CD1c-positive myeloid dendritic cell (primary cell): ENCODE results near the gene AFF1.
A peak's percentile ranks its signal among the peaks of the same experiment; 100 is the strongest.

Experiments
- DNase-seq: peaks from one replicate; pipeline ENCODE4 v3.0.0-alpha.2; 2016; ENCODE audit errors: extremely low spot score

AFF1 gene

GRCh38 chr4:86919561-86920223 lies 15.1 kb upstream of the AFF1 start:
- DNase-seq: no peak

DNA sequence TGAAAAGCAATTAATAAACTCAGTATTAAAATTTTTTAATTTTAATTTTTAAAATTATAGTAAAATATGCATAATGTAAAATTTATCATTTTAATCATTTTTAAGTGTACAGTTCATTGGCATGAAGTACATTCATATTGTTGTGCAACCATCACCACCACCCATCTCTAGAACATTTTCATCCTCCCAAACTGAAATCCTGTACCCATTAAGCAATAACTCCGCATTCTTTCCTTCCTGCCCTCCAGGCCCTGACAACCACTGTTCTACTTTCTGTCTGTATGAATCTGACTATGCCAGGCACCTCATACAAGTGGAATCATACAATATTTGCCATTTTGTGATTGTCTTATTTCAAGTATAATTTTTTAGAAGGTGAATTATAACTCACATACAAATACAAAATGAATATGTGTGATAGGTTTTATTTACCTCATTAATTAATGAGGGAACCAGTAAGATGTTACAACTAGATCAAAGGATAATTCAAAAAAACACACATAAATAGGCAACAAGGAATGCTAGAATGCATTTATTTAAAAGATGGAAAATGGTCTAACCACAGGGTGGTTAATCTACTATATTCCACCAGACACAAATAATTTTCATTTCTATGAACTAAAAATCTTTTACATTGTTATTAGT lies 13.1 kb upstream of the AFF1 start:
- DNase-seq: no peak

- peak; percentile 47 for DNase-seq
These were observed 10.0 kb upstream of the AFF1 start for GRCh38 chr4:86924811-86925210.

DNA sequence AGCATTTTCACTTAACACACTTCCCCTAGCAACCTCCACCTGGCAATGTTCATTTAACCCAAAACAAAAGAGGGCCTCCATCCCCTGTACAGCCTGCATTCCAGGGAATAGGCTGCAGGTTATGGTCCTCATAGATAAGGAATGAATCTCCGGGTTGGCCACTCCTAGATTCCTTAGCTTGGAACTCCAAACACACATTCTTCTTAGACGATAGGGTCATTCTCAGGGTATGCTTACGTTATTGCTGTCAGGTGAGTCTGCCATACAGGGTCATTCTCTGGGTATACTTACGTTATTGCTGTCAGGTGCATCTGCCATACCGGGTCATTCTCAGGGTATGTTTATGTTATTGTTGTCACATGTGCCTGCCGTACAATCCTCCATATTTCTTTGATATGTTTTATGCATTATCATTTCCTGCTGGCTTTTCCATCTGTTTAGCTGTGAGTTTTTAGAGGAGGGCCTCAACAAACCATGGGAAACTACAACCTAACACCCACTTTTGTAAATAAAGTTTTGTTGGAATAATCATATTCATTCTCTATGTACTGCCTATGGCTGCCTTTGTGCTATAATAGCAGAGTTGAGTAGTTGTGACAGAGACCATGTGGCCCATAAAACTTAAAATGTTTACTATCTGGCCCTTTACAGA lies 8.2 kb upstream of the AFF1 start:
- DNase-seq: no peak

DNA sequence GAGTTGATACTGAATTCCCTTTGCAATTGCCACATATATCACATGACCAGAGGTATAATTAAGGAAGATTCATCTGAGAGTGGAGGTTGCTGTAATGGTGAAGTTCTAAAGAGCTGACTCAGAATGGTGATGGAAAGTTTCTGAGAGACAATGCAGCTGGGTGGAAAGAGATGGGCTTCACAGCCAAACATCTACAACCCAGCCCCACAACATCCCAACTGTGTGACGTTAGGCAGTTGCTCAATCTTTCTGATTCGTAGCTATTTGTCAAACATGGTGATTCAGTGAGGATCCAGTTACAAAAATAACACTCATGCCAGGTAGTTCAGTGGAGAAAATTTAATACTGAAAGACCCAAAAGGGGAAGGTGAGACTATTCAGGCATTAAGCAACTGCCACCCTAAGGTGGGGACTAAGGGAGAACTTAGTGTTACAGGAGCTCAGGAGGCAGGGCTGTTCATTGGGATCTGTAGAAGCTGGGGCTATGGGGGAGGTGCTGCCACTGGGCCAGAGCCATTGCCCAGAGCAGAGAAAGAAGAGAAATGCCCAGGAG lies 6.9 kb upstream of the AFF1 start:
- peak; percentile 72 for DNase-seq

DNA sequence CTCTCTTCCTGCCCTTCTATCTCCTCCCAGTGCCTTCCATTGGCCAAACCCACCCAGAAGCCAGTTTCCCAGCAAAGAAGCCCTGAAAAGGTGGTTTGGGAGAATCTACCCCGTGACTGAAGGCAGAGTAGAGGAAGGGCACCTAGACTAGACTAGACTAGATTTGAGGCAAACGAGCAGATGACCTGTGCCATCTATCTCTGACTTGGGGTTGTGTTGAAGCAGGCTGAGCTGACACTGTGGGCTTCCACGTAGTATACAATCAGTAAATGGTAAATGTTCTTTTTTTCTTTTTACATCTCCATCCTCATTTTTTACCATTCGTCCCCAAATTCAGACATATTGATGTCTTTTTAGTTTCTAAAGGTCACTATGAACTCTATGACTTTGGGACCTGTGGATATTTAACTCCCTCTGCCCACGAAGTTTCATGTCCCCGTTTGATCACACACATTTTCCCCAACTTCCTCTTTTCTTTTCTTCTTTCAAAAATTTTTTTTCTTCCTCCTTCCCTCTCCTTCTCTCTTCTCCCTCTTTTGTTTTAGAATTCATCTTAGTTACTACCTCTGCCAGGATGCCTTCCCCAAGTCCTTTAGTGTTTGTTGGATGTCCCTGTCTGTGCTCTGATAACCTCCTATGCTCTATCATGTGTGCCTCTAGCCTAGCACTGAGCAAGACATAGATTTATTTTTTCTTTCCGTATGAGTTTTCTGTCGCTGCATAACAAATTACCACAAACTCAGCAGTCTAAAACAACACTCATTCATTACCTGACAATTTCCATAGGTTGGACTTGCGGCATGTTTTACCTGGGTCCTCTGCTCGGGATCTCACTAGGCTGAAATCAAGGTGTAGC lies 6.2 kb upstream of the AFF1 start:
- DNase-seq: peak; percentile 43

GRCh38 chr4:86934147-86934770 lies 552 bp upstream of the AFF1 start:
- no peak for DNase-seq

DNA sequence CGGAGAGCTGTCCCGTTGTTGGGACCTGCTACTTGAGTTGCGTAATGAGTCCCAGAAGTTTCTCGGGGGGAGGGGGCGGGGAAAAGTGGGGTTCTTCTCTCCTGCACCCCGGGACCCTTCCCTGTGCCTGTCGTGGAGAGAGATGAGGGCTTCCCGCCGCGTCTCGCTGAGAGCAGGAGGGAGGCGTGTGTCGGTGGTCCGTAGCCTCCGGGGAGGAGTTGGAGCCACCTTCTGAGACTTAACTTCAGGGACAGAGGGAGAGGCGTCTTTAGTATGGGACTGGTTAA lies 698 bp downstream of the AFF1 start:
- no peak for DNase-seq

DNA sequence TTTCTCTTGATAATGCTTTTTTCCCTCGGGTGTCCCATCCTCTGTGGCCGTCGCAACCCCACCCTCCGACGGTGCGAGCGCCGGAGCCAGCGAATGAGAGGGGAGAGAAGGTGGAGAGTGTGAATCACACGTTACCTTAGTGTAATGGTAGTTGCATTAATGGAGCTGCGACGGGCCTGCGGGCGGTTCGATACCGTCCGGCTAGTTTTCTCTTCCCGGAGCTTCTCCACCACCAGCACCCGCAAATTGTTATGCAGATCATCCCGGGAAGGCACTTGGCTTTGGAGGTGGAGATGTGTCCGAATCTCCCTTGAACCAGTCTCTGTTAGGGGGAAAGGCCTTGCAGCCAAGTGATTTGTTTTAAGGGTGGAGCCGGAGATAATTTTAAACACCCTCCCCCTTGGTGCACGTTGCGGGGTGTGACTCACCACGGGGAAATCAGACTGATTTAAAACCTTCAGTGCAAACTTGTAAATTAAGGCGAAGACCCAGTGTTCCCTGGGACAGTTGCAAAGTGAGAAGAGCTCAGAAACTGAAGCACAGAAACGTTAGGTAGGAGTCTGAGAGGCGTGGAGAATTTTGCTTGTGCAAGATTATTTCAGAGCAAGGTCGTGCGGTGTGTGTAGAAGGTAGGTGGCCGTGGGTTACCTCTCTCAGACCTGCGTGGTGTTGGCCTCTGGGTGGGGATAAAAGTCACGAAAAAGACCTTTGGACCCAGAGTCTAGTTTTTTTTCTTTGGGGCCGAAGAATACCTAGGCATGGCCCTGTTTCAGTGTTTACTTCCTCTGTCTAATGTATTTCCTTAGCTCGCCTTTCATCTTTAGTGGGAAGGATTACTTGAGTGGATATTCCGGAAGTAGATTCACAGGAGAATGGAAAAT lies 1.3 kb downstream of the AFF1 start:
- DNase-seq: peak; percentile 85

DNA sequence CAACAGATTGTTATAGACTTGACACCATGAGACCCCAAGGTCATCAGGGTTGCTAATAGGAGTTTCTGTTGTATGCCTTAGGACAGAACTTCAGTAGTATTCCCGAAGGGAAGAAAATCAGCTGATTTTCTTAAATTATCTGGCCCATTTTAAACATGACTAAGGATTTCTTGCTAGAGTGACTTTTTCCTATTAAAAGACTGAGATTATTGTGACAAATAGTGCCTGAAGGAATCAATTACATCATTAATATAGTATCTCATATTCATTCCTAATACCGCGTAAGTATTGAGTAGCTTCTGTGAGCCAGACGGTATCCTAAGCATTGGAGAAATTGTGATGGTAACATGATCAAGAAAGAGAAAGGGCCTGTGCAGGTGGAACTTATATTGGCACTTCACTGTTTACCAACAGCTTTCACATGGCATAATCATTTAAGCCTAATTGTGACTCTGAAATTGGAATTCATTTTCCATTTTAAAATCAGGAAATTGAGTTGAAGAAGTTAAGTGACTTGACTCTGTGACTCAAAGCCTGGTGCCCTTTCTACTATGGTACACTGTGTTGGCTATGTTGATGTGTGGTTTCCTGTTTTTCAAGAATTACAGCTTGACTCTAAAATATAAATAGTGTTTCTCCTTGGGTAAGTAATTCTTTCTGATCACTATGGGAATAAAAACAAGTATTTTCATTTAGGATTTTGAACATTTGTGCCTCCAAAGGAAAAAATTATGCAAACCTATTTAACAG lies 4.1 kb downstream of the AFF1 start:
- DNase-seq: peak; percentile 69

DNA sequence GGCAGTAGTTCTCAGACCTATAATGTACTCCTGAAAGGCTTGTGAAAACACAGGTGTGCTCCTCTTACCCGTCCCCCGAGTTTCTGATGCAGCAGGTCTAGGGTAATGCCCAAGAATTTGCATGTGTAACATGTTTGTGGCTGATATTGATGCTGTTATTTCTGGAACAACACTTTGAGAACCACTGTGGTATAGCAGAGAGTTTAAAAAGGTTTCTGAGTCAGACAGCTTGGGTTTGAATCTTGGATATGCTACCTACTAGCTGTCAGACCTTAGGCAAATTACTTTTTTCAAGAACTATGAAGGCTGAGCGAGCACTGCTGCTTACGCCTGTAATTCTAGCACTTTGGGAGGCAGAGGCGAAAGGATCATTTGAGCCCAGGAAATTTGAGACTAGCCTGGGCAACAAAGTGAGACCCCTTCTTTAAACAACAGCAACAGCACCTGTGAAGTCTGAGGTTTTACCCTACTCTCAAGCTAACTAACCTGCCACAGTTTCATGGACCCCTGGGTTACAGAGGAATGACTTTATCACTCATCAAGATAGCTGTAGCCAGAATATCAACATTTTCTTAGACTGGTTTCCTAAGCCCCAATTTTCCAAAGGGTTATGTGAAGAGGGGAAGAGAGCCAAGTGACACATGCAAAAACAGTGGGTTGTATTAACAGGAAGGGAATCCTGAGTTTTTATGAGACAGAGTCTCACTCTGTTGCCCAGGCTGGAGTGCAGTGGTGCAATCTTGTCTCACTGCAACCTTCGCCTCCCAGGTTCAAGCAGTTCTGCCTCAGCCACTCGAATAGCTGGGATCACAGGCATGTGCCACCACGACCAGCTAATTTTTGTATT lies 5.1 kb downstream of the AFF1 start:
- no peak for DNase-seq

DNA sequence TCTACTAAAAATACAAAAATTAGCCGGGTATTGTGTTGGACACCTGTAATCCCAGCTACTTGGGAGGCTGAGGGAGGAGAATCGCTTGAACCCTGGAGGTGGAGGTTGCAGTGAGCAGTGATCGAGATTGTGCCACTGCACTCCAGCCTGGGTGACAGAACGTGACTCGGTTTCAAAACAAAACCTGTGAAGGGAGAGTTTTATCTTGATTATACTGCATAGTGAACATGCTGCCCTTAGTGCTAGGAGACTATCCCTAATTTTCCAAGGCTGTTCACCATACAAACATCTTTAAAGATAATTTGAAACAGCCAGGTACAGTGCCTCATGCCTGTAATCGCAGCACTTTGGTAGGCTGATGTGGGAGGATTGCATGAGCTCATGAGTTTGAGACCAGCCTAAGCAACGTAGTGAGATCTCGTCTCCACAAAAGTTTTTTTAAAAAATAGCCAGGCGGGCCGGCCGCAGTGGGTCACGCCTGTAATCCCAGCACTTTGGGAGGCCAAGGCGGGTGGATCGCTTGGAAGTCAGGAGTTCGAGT lies 6.2 kb downstream of the AFF1 start:
- no peak for DNase-seq

DNA sequence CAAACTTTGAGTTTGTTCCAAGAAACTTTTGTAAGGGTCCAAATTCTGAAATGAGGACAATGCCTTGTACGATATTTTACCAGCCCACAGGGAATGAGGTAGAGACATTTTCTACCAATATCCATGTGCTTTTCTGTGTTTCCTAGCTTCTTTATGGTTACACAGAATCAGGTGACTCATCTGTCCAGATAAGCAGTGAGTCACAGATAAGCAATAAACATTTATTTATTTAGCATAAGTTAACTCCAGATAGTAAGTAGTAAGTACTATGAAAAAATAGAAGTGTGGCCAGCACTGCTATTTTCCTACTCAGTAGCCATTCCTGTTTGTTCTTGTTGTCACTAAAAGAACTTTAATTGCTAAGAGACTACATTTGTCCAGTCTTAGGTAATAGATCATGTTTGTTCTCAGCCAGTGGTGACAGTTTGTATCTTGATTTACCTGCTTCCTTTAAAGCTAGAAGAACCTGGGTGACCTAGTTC lies 7.4 kb downstream of the AFF1 start:
- DNase-seq: no peak

GRCh38 chr4:86944964-86945781 lies 10.4 kb downstream of the AFF1 start:
- DNase-seq: no peak

DNA sequence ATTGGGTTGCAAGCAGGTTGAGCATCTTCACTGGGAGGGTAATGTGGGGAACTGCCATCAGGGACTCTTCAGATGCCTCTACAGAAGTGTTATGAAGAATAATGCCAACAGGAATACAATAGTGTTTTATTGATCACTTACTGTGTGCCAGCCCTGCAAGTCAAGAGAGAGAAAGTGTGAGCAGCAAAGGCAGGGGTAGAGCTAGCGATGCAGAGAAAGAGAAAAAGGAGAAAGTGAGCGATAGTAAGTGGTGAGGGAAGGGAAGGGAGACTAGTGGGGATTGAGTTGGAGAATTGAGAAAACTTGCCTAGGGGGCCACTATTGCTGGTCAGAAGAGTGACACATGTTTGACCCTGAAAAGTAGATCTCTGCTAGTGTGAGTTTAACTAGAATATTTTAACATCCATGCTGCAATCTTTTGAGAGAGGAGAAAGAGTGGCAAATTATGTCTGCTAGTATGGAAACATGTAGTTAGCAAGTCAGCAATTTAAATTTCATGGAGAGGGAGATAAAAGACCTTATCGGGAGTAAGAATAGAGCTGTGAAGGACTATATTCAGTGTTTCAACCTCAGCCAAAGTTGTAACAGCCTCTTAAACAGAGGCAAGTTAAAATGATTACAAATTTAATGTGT lies 12.2 kb downstream of the AFF1 start:
- no peak for DNase-seq

GRCh38 chr4:86947501-86948120 lies 12.8 kb downstream of the AFF1 start:
- no peak for DNase-seq

GRCh38 chr4:86948276-86948675 lies 13.5 kb downstream of the AFF1 start:
- no peak for DNase-seq
